SK-N-SH treated with all-trans-retinoic acid at 6 μM for 48 hours (cell line): ENCODE results near the gene SMIM38.

ENCODE experiments used
- ATAC-seq: fragments of 200-7000 bp; cut with Tn5 transposase; 3 replicates; pipeline ENCODE4 v1.9.1; 2020; ENCODE audit warnings: mild to moderate bottlenecking, moderate library complexity
- ARNTL ChIP-seq: fragments of 450-650 bp; formaldehyde crosslinking; IDR thresholded peaks from 2 replicates; pipeline ENCODE4 v1.5.0; 2020; ENCODE audit warnings: low read depth, mild to moderate bottlenecking, moderate library complexity, borderline replicate concordance
- BACH2 ChIP-seq: fragments of 250-450 bp; sonication (Bioruptor Pico); IDR thresholded peaks from 2 replicates; pipeline ENCODE4 v1.9.0; 2021; ENCODE audit warnings: mild to moderate bottlenecking, borderline replicate concordance
- CREB5 ChIP-seq: fragments of 250-450 bp; sonication (Bioruptor Pico); IDR thresholded peaks from 2 replicates; pipeline ENCODE4 v1.5.1; 2020; ENCODE audit warnings: low read depth, mild to moderate bottlenecking, moderate library complexity
- CSDC2 ChIP-seq: fragments of 250-450 bp; sonication (Bioruptor Pico); IDR thresholded peaks from 2 replicates; pipeline ENCODE4 v1.5.0; 2020; ENCODE audit warnings: mild to moderate bottlenecking, moderate library complexity
- CSRNP3 ChIP-seq: fragments of 250-450 bp; sonication (Bioruptor Pico); IDR thresholded peaks from 2 replicates; pipeline ENCODE4 v1.5.1; 2021; ENCODE audit warnings: mild to moderate bottlenecking, moderate library complexity
- ESRRG ChIP-seq: fragments of 250-450 bp; sonication (Bioruptor Pico); IDR thresholded peaks from 2 replicates; pipeline ENCODE4 v1.6.1; 2021; ENCODE audit warnings: mild to moderate bottlenecking
- GLIS3 ChIP-seq: fragments of 250-450 bp; sonication (Bioruptor Pico); IDR thresholded peaks from 2 replicates; pipeline ENCODE4 v1.5.0; 2020; ENCODE audit warnings: mild to moderate bottlenecking, moderate library complexity
- ISL1 ChIP-seq: fragments of 250-450 bp; sonication (Bioruptor Pico); IDR thresholded peaks from 2 replicates; pipeline ENCODE4 v2.1.2; 2022; ENCODE audit warnings: mild to moderate bottlenecking, moderate library complexity
- OSR1 ChIP-seq: fragments of 250-450 bp; sonication (Bioruptor Pico); IDR thresholded peaks from 2 replicates; pipeline ENCODE4 v1.8.0; 2022; ENCODE audit warnings: moderate library complexity, mild to moderate bottlenecking, inconsistent platforms
- PATZ1 ChIP-seq: fragments of 250-450 bp; sonication (Bioruptor Pico); IDR thresholded peaks from 2 replicates; pipeline ENCODE4 v1.8.0; 2020; ENCODE audit warnings: mild to moderate bottlenecking, moderate library complexity, borderline replicate concordance
- POU6F1 ChIP-seq: fragments of 250-450 bp; sonication (Bioruptor Pico); IDR thresholded peaks from 2 replicates; pipeline ENCODE4 v1.8.0; 2021; ENCODE audit warnings: low read depth, mild to moderate bottlenecking, moderate library complexity, borderline replicate concordance
- PPARA ChIP-seq: fragments of 250-450 bp; sonication (Bioruptor Pico); IDR thresholded peaks from 2 replicates; pipeline ENCODE4 v1.5.0; 2020; ENCODE audit warnings: mild to moderate bottlenecking, borderline replicate concordance
- SNAI2 ChIP-seq: fragments of 250-450 bp; sonication (Bioruptor Pico); IDR thresholded peaks from 2 replicates; pipeline ENCODE4 v1.5.0; 2020; ENCODE audit warnings: mild to moderate bottlenecking, moderate library complexity
- TCF4 ChIP-seq: fragments of 250-450 bp; sonication (Bioruptor Pico); IDR thresholded peaks from 2 replicates; pipeline ENCODE4 v1.8.0; 2021; ENCODE audit warnings: mild to moderate bottlenecking, moderate library complexity, borderline replicate concordance
- TOX ChIP-seq: fragments of 250-450 bp; sonication (Bioruptor Pico); IDR thresholded peaks from 2 replicates; pipeline ENCODE4 v1.8.0; 2021; ENCODE audit warnings: mild to moderate bottlenecking, moderate library complexity, borderline replicate concordance
- TSHZ2 ChIP-seq: fragments of 250-450 bp; sonication (Bioruptor Pico); IDR thresholded peaks from 2 replicates; pipeline ENCODE4 v1.5.0; 2020; ENCODE audit warnings: mild to moderate bottlenecking, moderate library complexity
- ZC3H10 ChIP-seq: fragments of 250-450 bp; sonication (Bioruptor Pico); IDR thresholded peaks from 2 replicates; pipeline ENCODE4 v1.5.1; 2021; ENCODE audit warnings: mild to moderate bottlenecking, moderate library complexity
- ZFP3 ChIP-seq: fragments of 250-450 bp; sonication (Bioruptor Pico); IDR thresholded peaks from 2 replicates; pipeline ENCODE4 v1.5.0; 2020; ENCODE audit warnings: mild to moderate bottlenecking, moderate library complexity
- ZFP30 ChIP-seq: fragments of 450-650 bp; formaldehyde crosslinking; IDR thresholded peaks from 2 replicates; pipeline ENCODE4 v1.5.0; 2022; ENCODE audit warnings: mild to moderate bottlenecking, moderate library complexity
- ZNF565 ChIP-seq: fragments of 450-650 bp; formaldehyde crosslinking; conservative IDR thresholded peaks from 2 replicates; pipeline ENCODE4 v1.5.0; 2020; ENCODE audit warnings: low read depth, mild to moderate bottlenecking, moderate library complexity
- ZNF70 ChIP-seq: fragments of 450-650 bp; formaldehyde crosslinking; IDR thresholded peaks from 2 replicates; pipeline ENCODE4 v1.5.0; 2020; ENCODE audit warnings: mild to moderate bottlenecking, moderate library complexity
- ZNF8 ChIP-seq: fragments of 450-650 bp; formaldehyde crosslinking; IDR thresholded peaks from 2 replicates; pipeline ENCODE4 v1.5.0; 2020; ENCODE audit warnings: mild to moderate bottlenecking, moderate library complexity

Gene SMIM38

DNA sequence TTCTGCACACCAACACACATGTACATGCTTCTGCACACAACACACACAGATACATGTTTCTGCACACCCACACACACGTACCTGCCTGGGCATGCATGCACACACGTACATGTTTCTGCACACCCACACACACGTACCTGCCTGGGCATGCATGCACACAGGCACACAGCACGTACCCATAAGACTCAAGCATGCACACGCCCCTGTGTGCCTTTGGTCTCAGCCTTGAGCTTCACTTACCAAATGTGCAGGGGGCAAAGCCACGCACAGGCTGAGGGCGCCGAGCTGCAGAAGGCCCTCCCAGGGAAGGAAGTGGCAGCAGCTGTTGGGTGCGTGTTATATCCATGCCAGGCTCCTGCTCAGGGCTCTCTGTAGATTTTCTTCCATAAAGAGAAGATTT lies 34.7 kb upstream of the SMIM38 start:
- ATAC-seq: no peak

DNA sequence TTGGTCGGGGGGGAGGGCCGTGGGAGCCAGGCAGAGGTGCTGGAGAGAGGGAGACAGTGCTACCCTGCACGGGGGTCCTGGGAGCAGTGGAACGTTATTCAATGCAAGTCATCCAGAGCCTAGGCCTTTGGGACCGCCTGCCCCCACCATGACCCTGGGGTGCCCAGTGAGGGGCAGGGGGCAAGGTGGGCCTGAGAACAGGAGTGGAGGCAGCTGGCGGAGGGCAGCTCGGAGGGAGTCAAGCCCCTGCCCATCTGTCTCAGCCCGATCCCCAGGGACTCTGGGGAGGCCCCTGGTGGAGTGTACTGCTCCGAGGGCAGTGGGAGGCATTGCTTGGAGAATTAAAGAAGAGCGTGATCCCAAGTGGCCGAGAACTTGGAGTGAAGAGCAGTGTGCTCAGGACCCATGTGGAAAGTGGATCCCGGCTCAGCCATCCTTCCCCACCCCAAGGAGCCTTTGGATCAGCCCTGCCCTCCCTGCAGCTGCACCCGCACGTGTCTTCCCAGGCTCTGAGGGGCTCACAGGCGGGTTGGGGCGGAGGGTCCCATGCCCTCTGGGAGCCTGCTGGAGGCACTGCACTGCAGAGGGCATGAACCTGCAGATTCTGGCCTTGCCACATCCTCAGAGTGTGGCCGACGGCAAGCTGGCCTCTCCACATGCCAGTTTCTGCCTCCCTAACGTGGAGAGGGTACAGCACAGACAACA lies 34.0 kb upstream of the SMIM38 start:
- no peak for TF ChIP-seq ZNF8 (CRISPR knock-in tag)
- TF ChIP-seq PATZ1 (CRISPR knock-in tag): no peak
- no peak for TF ChIP-seq ZFP3 (CRISPR knock-in tag)
- no peak for TF ChIP-seq GLIS3 (CRISPR knock-in tag)
- no peak for TF ChIP-seq ZNF565 (CRISPR knock-in tag)
- TF ChIP-seq TOX (CRISPR knock-in tag): no peak
- no peak for TF ChIP-seq CSRNP3 (CRISPR knock-in tag)
- TF ChIP-seq ZFP30 (CRISPR knock-in tag): no peak
- ATAC-seq: peak; percentile 6; the same call in 2 of the 3 replicates

More for the DNA sequence above, 34.7 kb upstream of the SMIM38 start:
- TF ChIP-seq CSDC2 (CRISPR knock-in tag): no peak
- TF ChIP-seq OSR1 (CRISPR knock-in tag): no peak
- no peak for TF ChIP-seq ISL1 (CRISPR knock-in tag)
- no peak for TF ChIP-seq SNAI2 (CRISPR knock-in tag)
- TF ChIP-seq TCF4: no peak
- TF ChIP-seq PATZ1 (CRISPR knock-in tag): no peak
- no peak for TF ChIP-seq ZNF8 (CRISPR knock-in tag)
- no peak for TF ChIP-seq ZNF565 (CRISPR knock-in tag)

- ATAC-seq: no peak; the same call in 2 of the 3 replicates
- no peak for TF ChIP-seq POU6F1
- no peak for TF ChIP-seq CREB5
- no peak for TF ChIP-seq OSR1 (CRISPR knock-in tag)
- TF ChIP-seq CSDC2 (CRISPR knock-in tag): no peak
- no peak for TF ChIP-seq PPARA (CRISPR knock-in tag)
- no peak for TF ChIP-seq GLIS3 (CRISPR knock-in tag)
- no peak for TF ChIP-seq TCF4
- no peak for TF ChIP-seq SNAI2 (CRISPR knock-in tag)
- TF ChIP-seq TSHZ2: no peak
- no peak for TF ChIP-seq ISL1 (CRISPR knock-in tag)
- TF ChIP-seq ARNTL: no peak
- no peak for TF ChIP-seq BACH2 (CRISPR knock-in tag)
- no peak for TF ChIP-seq TOX (CRISPR knock-in tag)
- TF ChIP-seq ZFP30 (CRISPR knock-in tag): no peak
- TF ChIP-seq PATZ1 (CRISPR knock-in tag): no peak
- no peak for TF ChIP-seq ZFP3 (CRISPR knock-in tag)
- no peak for TF ChIP-seq ZC3H10 (CRISPR knock-in tag)
- TF ChIP-seq ESRRG (CRISPR knock-in tag): no peak
- TF ChIP-seq ZNF565 (CRISPR knock-in tag): no peak
- no peak for TF ChIP-seq ZNF70 (CRISPR knock-in tag)
- TF ChIP-seq, all 23 proteins: peak for 0
These were observed 33.5 kb upstream of the SMIM38 start for GRCh38 chr11:69122326-69122629.
